ENCODE data around the gene SIL1. TPM values are rescaled to one million over a fixed set of nuclear protein-coding genes. Genes with fewer than 3 reads are reported as not detected.
A peak's percentile ranks its signal among the peaks of the same experiment; 100 is the strongest.

SIL1 gene
- total and polyA plus RNA-seq, 2 of the 13 experiments (the other 11 are each of a cell fraction or from before 2014, with no cell fraction given): 26.0 to 30.0 TPM

- Histone ChIP-seq H3K27ac (ENCODE audit: extremely low read length, insufficient read depth, low read length) (no peak overlapping the region), H3K36me3 (replicated peaks in 1 of 2; ENCODE audit: control insufficient read depth in 1 of 2, insufficient read depth in 2 of 2, low read length in 2 of 2) (no peaks in the 10 kb centered on the region), H3K4me1 (ENCODE audit: insufficient read depth, low read length) (peaks cover 15% of the 10 kb centered on the region), H3K9me3 (ENCODE audit: low read length) (no peaks in the 10 kb centered on the region), H3K4me2 (ENCODE audit: low read depth, low read length) (no peak overlapping the region), H3K27me3 (ENCODE audit: control insufficient read depth in 1 of 2, insufficient read depth in 2 of 2, low read length in 2 of 2) (peaks cover 0 to 10% of the 10 kb centered on the region in 2 experiments; a peak in 2 of 5 replicates), H2AFZ (ENCODE audit: low read length) (no peak overlapping the region), H3K9ac (ENCODE audit: insufficient read depth, low read depth, low read length) (no peak overlapping the region), H4K20me1 (ENCODE audit: insufficient read depth, low read length) (no peaks in the 10 kb centered on the region), H3K4me3 (replicated peaks in 1 of 3; ENCODE audit: insufficient read depth in 1 of 3, low read depth in 2 of 3, low read length in 3 of 3) (no peak overlapping the region), H3K79me2 (ENCODE audit: insufficient read depth, low read length) (no peaks in the 10 kb centered on the region)
- intact Hi-C loops (cut with micrococcal nuclease; ENCODE audit: unreplicated experiment) (no loop called here), in situ Hi-C loops (cut with HindIII; ENCODE audit: extremely low pct_ligation_motif_present, low pct_unique_long_range_greater_than_20kb) (no loop called here)
- 27% methylated on average over 2 of the region's 2 CpGs for WGBS (ENCODE audit: low lambda C conversion rate)
- no peak for DNase-seq (ENCODE audit: low spot score)
- ChIA-PET CTCF (ENCODE audit: low intra/inter-chr PET ratio, low total read pairs) (no interaction called here), POLR2A (no interaction called here)
- BruUV-seq (replicated peaks): no TSS peak
- no peak for TF ChIP-seq ZC3H13 (CRISPR knock-in tag; IDR thresholded peaks at IDR 0.05)
- no peak for TF ChIP-seq SNRNP70 (IDR thresholded peaks at IDR 0.05; ENCODE audit: low read depth, low read length)
- TF ChIP-seq ZSCAN25 (CRISPR knock-in tag; IDR thresholded peaks at IDR 0.05): no peak
- TF ChIP-seq KAT8 (CRISPR knock-in tag; IDR thresholded peaks at IDR 0.05): no peak
- ATAC-seq: no peak
- FAIRE-seq: no peak
Observed at GRCh38 chr5:139204196-139204595, 6.0 kb upstream of the SIL1 start.

GRCh38 chr5:139199321-139199720 lies 1.2 kb upstream of the SIL1 start:
- no peak overlapping the region for H3K27ac ChIP-seq (ENCODE audit: extremely low read length, insufficient read depth, low read length)
- H4K20me1 ChIP-seq (ENCODE audit: insufficient read depth, low read length): no peaks in the 10 kb centered on the region
- no peak for DNase-seq (ENCODE audit: low spot score)
- TF ChIP-seq ZNF121 (CRISPR knock-in tag; IDR thresholded peaks at IDR 0.05) (0 out of 2 replicates have a peak, but pooled peaks have one; percentile 42), NFIC (IDR thresholded peaks at IDR 0.05; ENCODE audit: low read length) (no peak)
- BruUV-seq (replicated peaks): no TSS peak
- ChIA-PET POLR2A (no interaction called here), CTCF (ENCODE audit: low intra/inter-chr PET ratio, low total read pairs) (no interaction called here)
- in situ Hi-C loops (cut with HindIII; ENCODE audit: extremely low pct_ligation_motif_present, low pct_unique_long_range_greater_than_20kb) (no loop called here), intact Hi-C loops (cut with micrococcal nuclease; ENCODE audit: unreplicated experiment) (no loop called here)
- peaks cover 37% of the 10 kb centered on the region for H3K4me1 ChIP-seq (ENCODE audit: insufficient read depth, low read length)
- no peak overlapping the region for H2AFZ ChIP-seq (ENCODE audit: low read length)
- H3K4me2 ChIP-seq (ENCODE audit: low read depth, low read length): no peak overlapping the region
- 82% methylated on average over 4 of the region's 4 CpGs for WGBS (ENCODE audit: low lambda C conversion rate)
- peaks cover 9% of the 10 kb centered on the region for H3K79me2 ChIP-seq (ENCODE audit: insufficient read depth, low read length)
- no peak for ATAC-seq
- peaks cover 0 to 11% of the 10 kb centered on the region in 2 experiments; a peak in 1 of 5 replicates for H3K27me3 ChIP-seq (ENCODE audit: control insufficient read depth in 1 of 2, insufficient read depth in 2 of 2, low read length in 2 of 2)
- H3K9ac ChIP-seq (ENCODE audit: insufficient read depth, low read depth, low read length): no peak overlapping the region
- H3K36me3 ChIP-seq (replicated peaks in 1 of 2; ENCODE audit: control insufficient read depth in 1 of 2, insufficient read depth in 2 of 2, low read length in 2 of 2): no peaks in the 10 kb centered on the region; a peak in 2 of 5 replicates
- no peak for FAIRE-seq
- no peak overlapping the region for H3K4me3 ChIP-seq (replicated peaks in 1 of 3; ENCODE audit: insufficient read depth in 1 of 3, low read depth in 2 of 3, low read length in 3 of 3)
- no peaks in the 10 kb centered on the region for H3K9me3 ChIP-seq (ENCODE audit: low read length)
